NCI-H82 (cell line): ENCODE data around the gene OPN3.
A peak's percentile ranks its signal among the peaks of the same experiment; 100 is the strongest.

Experiments
- DNase-seq: peaks from one replicate; lab custom pipeline; 2025; lab: John Stamatoyannopoulos, UW

The OPN3 gene

DNA sequence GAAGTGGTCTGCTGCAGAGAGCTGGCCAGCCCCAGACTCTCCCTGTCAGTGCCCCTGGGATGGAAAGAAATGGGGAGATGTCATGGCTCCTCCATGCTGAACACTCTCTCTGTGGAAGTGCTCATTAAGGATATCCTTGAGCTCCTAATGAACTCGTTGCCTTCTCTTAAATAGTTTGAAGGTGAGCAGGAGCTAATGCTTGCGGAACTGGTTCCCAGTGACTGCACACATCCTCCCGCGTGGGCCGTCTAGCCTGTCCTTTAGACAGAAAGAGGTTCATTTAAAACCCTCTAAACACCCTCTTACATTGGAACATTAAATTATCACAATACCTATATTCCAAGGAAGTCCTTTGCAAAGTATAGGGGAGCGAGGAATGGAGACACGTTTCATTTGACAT, 6.0 kb upstream of the OPN3 start:
- DNase-seq: no peak

- no peak for DNase-seq
Observed at GRCh38 chr1:241645199-241645598, 5.0 kb upstream of the OPN3 start.

GRCh38 chr1:241644259-241644658, 4.1 kb upstream of the OPN3 start:
- no peak for DNase-seq

GRCh38 chr1:241642593-241642944, 2.4 kb upstream of the OPN3 start:
- DNase-seq: no peak

- no peak for DNase-seq
Observed at GRCh38 chr1:241641773-241642592, 1.8 kb upstream of the OPN3 start.

DNA sequence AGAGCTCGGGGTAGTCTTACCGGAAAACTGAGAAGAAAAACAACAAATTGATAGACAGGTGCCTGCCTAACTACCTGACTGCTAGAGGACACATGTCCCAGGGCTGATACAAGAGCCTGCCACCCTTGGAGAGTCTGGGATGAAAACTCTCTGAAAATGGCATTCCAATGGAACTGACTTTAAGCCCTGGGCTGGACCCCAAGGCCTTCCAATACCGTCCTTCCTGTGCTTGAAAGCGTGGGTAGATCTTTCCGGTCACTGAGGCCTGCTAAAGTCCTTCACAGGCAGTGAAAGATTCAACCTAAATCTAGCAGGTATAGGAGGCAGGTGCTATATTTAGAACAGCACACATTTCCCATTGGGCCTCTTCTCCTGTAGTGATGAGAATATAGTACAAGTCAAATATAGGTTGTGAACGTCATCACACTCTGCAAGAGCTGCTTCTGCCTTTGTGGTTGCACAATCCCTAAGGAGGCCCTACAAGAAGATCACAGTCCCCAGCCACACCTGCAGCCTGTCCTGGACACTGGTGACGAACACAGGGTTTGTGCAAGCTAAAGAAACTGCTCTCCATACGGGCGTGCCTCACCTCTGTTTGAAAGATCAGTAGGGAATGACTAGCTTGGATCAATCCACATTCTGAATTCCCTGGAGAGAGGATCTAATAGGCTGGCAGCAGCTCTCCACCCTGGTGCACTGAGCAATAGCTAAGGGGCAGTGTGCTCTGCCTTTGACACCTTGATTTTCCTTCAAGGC, 876 bp upstream of the OPN3 start:
- DNase-seq: peak; percentile 12

DNA sequence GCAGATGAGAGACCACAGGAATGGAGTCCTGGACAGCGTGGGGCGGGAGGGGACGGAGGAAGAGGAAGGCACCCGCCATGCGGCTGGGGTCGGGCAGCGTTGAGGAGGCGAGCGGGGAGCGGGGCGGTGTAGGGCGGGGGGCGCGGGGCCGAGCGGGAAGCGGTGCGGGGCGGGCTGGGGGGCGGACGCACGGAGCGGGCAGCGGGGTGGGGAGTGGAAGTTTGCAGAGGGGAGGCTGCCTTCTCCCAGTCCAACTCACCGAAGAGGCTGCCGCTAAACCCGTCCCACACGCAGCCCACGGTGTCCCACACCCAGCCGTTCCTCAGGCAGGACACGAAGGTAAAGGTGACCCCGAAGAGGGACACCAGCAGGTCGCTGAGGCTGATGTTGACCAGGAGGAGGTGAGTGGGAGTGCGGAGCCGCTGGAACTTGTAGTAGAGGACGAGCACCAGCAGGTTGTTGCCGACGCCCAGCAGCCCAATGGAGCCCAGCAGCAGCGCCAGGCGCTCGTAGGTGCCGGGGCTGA, 483 bp downstream of the OPN3 start:
- DNase-seq: peak; percentile 86

DNA sequence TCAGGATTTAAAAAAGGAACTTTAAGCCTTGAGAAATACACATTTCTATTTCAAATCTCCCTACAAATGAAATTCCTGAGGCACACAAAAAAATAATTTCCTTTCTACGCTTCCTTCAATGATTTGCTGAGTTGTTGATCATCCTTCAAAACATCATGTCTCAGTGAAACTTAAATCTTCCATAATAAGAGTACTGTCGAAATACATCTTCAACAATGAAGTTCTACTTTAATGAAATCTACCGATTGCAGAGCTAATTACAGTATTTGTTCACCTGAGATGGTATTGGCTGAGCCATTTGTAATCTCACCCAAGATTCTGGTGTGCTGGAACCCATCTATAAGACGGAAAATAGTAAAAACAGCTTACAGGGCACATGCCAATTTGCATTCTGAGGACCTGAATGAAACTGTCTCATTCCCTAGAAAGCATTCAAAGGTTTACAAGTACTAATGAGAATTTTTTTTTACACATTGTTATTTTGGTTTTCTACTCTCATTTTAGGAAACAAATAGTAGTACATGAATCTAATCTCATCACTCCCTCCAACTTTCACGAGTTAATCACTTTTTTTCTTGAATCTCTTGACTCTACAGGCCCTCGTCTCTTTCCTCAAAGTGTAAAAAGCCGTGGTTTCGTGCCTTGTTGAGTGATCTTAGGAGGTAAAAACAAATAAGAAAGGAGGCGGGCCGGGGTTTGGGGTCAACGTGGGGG, 1.1 kb downstream of the OPN3 start:
- DNase-seq: peak; percentile 37

- DNase-seq: no peak
Observed at GRCh38 chr1:241638099-241638682, 2.0 kb downstream of the OPN3 start.

DNA sequence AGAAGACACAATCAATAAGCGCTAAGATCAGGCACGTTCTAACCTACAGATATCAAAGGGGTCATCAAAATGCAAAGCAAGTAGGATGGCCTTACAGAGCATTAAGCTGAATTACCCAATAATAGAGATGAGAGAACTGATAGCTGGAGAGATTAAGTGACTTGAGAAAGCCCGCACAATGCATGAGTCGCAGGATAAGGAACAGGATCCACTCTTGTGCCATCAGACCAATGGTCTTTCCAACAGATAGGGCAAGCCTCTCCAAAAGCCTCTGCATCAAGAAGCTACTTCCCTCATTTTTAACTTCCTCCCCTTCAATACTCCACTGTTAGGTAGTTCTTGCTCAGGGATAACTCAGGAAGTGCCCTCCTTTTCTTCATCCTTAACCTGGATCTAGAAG, 2.6 kb downstream of the OPN3 start:
- DNase-seq: peak; percentile 27

DNA sequence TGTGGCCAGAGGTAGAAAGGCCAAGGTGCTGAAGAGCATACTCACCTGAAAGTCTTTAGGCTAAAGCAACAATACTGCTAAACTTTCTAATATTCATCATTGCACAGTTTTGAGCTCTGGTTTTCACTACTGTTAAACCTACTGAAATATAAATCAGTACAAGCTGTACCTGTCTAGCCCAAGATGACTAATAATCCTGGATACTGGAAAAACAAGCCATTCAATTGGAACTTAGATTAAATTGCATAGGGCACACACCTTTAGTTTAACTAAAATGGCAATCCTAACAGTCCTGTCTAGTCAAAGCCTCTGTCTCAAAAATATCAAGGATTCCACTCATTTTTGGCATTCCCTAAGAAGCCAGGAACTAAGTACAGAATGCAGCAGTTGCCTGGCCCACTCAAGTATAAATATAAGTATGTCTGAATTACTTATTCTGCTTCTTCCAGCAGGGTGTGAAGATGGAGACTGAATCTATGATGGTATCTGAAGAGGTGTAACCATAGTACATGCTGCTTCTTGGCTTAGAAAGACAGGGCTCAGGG, 3.1 kb downstream of the OPN3 start:
- no peak for DNase-seq

DNA sequence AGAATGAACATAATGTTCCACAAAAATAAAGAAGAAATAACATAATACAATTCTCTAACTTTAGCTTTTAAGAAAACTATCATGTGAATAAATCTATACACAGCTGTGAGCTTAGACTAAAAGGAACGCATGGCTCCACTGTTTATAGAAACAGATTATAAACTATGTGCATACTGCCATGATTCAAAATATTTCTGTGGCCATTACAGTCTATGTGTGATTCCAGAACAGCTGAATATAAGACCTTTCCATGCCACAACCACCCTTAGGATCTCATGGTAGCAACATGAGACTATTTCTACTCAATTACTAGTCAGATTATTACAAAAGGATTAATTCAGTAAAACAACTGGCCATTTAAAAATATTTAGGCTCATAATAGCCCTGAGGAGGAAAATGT, 3.9 kb downstream of the OPN3 start:
- DNase-seq: no peak

DNA sequence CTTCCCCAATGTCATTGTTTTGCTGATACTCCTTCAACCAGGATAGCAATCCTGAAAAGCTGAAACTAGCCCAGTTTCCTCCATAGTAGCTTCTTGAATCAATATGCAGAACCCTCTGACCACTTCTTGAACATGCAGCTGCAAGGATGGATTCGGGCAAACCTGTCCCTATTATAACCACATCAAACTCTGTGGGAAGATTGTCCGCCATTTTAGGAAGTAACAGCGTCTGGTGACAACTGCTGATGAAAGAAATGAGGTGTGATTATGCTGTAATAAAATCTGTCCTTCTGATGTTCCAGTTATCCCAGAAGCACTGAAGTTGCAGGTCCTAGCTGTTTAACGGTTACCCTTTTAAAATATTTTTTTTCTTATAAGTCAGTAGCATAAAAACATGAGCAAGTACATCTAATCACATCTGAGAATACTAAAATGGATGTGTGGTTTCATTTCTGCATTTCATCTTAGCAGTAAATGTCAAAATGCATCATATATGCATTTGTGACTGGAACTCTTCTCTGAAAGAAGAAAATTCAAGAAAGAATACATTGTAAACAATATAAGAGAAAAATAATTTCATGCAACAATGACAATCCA, 4.5 kb downstream of the OPN3 start:
- DNase-seq: no peak

GRCh38 chr1:241632987-241633386, 7.2 kb downstream of the OPN3 start:
- no peak for DNase-seq

- no peak for DNase-seq
Observed at GRCh38 chr1:241631674-241632073, 8.5 kb downstream of the OPN3 start.

- DNase-seq: no peak
Observed at GRCh38 chr1:241630899-241631298, 9.3 kb downstream of the OPN3 start.

- no peak for DNase-seq
Observed at GRCh38 chr1:241630476-241630875, 9.7 kb downstream of the OPN3 start.

GRCh38 chr1:241630005-241630404, 10.2 kb downstream of the OPN3 start:
- no peak for DNase-seq

DNA sequence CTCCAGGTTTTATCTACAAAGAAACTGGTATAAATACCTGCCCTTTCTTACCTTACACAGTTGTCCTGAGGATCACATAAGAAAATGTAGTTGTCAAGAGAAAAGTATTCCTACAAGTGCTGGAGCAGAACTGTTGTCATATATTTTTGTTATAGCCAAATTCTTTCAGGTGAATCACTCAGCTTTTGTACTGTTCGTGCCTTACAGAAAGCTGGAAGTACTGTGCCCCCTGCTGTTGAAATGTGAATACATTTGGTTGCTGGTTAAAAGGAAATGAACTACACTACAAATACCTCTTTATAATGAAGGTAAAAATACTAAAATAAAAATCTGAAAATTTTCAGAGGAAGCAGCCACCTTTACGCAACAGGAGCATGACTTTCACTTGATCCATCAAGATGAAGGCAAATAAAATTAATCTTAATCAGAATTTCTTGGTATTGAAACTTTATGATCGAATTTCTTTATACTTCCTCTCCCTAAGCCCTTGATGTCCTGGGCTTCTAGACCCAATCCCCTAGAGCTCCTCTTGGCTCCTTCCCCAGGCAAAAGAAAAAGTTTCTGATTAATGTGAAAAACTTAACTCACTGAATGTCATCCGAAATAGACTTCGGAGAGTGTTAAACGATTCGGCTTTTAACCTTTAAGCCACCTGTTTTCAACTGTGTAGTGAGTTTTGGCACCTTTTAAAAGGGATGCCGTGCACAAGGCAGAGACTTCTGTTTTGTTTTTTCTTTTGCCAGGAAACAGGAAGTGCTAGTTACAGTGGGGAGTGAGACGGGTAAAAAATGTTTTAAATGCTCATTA, 12.5 kb downstream of the OPN3 start:
- DNase-seq: peak; percentile 67

- DNase-seq: no peak
Observed at GRCh38 chr1:241624935-241625334, 15.2 kb downstream of the OPN3 start.

DNA sequence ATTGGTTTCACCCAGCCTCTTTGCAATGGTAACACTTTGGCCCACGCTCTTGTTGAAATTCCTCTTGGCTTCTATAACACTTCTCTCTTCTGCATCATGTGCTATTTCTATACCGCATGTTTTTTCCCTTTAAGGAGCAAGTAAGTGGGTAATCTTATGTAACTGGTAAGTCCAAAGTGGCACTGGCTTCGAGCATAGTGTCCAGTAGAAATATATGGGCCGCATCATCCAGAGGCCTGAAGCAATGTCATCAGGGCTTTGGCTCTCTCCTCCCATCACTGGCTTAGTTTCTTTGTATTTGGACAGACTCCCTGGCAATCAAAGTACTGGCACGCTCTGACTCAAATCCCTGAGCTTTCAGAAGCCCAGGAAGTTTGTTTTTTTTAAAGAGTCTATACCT, 17.5 kb downstream of the OPN3 start:
- no peak for DNase-seq
